B cell (primary cell): ENCODE data around the gene CFAP74.

ENCODE experiments used
- CTCF ChIP-seq: fragments of 200-600 bp; IDR thresholded peaks from one replicate; pipeline ENCODE4 v1.8.0; 2022; ENCODE audit warnings: antibody characterized with exemption, mild to moderate bottlenecking
- EZH2 ChIP-seq: IDR thresholded peaks from 2 replicates; pipeline ENCODE4 v1.6.1; 2012; ENCODE audit warnings: borderline replicate concordance, low read depth, mild to moderate bottlenecking, moderate library complexity, low read length; ENCODE audit not compliant: insufficient read depth, poor library complexity, severe bottlenecking

- TF ChIP-seq CTCF (no peak), EZH2 (no peak)
Observed at GRCh38 chr1:1879942-1880341, 123.6 kb downstream of the CFAP74 start.
